ENCODE results near the gene MYCBP2.

DNA sequence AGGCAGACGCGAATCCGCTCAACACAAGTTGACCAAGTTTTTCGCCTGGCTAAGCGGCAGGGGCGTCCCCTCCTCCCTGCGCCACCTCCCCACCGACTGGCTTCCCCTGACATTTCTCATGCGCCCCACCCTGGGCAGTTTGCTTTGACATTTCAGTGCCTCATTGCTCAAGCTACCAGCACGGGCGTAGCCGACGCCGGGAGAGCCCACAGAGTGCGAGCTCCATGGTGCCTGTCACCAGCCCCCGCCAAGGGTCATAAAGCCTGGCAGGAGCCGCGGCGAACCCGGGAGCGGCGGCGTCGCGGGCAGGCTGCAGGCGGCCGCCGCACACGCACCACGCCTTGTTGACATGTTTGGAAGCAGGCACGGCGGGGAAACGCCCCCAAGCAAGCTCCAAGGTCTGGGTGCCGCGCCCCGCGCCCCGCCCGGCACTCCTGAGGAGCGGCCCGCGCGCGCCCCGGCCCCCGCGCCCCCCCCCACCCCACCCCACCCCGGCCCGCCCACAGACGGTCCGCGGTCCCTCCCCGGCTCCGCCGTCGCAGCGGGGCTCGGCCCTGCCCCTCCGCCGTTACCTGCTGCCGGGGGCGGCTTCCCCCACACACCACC is 300.5 kb downstream of the MYCBP2 start:
- TF ChIP-seq POLR2A (IDR thresholded peaks at IDR 0.05): peak in 1 of 3 donors; percentile 8
- TF ChIP-seq, protein P1, sequence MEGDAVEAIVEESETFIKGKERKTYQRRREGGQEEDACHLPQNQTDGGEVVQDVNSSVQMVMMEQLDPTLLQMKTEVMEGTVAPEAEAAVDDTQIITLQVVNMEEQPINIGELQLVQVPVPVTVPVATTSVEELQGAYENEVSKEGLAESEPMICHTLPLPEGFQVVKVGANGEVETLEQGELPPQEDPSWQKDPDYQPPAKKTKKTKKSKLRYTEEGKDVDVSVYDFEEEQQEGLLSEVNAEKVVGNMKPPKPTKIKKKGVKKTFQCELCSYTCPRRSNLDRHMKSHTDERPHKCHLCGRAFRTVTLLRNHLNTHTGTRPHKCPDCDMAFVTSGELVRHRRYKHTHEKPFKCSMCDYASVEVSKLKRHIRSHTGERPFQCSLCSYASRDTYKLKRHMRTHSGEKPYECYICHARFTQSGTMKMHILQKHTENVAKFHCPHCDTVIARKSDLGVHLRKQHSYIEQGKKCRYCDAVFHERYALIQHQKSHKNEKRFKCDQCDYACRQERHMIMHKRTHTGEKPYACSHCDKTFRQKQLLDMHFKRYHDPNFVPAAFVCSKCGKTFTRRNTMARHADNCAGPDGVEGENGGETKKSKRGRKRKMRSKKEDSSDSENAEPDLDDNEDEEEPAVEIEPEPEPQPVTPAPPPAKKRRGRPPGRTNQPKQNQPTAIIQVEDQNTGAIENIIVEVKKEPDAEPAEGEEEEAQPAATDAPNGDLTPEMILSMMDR (IDR thresholded peaks at IDR 0.05 in 8 of 11, conservative IDR thresholded peaks at IDR 0.05 in 3 of 11): peak in 1 of 11 experiments; percentile 26
